ENCODE data around the gene RAPGEF1.
A peak's percentile ranks its signal among the peaks of the same experiment; 100 is the strongest.

RAPGEF1 gene

GRCh38 chr9:131704988-131705387 is 34.9 kb downstream of the RAPGEF1 start:
- Histone ChIP-seq H3K4me1 (ENCODE audit: insufficient read depth, insufficient read length) (peaks cover 6% of the 10 kb centered on the region), H3K36me3 (ENCODE audit: insufficient read depth, insufficient read length, low read length) (no peaks in the 10 kb centered on the region), H3K4me3 (ENCODE audit: insufficient read length, low read depth) (no peak overlapping the region), H3K9ac (ENCODE audit: insufficient read length, low read depth) (no peak overlapping the region), H3K27me3 (ENCODE audit: insufficient read depth, insufficient read length) (no peaks in the 10 kb centered on the region), H3K9me3 (ENCODE audit: insufficient read depth, low read length) (no peaks in the 10 kb centered on the region)
- TF ChIP-seq SUZ12 (IDR thresholded peaks at IDR 0.05; ENCODE audit: extremely low read depth, insufficient read depth, insufficient read length) (no peak), ZNF274 (IDR thresholded peaks at IDR 0.05; ENCODE audit: low read depth, low read length) (no peak), YY1 (IDR thresholded peaks at IDR 0.05; ENCODE audit: insufficient read depth, insufficient read length) (no peak)
- DNase-seq (ENCODE audit: low read depth, low spot score): no peak

GRCh38 chr9:131704141-131704983 is 35.5 kb downstream of the RAPGEF1 start:
- DNase-seq (ENCODE audit: low read depth, low spot score): no peak
- no peaks in the 10 kb centered on the region for H3K9me3 ChIP-seq (ENCODE audit: insufficient read depth, low read length)
- no peaks in the 10 kb centered on the region for H3K27me3 ChIP-seq (ENCODE audit: insufficient read depth, insufficient read length)
- peaks cover 6% of the 10 kb centered on the region for H3K4me1 ChIP-seq (ENCODE audit: insufficient read depth, insufficient read length)
- no peaks in the 10 kb centered on the region for H3K36me3 ChIP-seq (ENCODE audit: insufficient read depth, insufficient read length, low read length)
- TF ChIP-seq YY1 (IDR thresholded peaks at IDR 0.05; ENCODE audit: insufficient read depth, insufficient read length) (no peak), SUZ12 (IDR thresholded peaks at IDR 0.05; ENCODE audit: extremely low read depth, insufficient read depth, insufficient read length) (no peak), ZNF274 (IDR thresholded peaks at IDR 0.05; ENCODE audit: low read depth, low read length) (no peak)
- no peak overlapping the region for H3K4me3 ChIP-seq (ENCODE audit: insufficient read length, low read depth)
- no peak overlapping the region for H3K9ac ChIP-seq (ENCODE audit: insufficient read length, low read depth)

GRCh38 chr9:131703697-131704096 is 36.2 kb downstream of the RAPGEF1 start:
- TF ChIP-seq ZNF274 (IDR thresholded peaks at IDR 0.05; ENCODE audit: low read depth, low read length) (no peak), SUZ12 (IDR thresholded peaks at IDR 0.05; ENCODE audit: extremely low read depth, insufficient read depth, insufficient read length) (no peak), YY1 (IDR thresholded peaks at IDR 0.05; ENCODE audit: insufficient read depth, insufficient read length) (no peak)
- no peaks in the 10 kb centered on the region for H3K9me3 ChIP-seq (ENCODE audit: insufficient read depth, low read length)
- H3K9ac ChIP-seq (ENCODE audit: insufficient read length, low read depth): no peak overlapping the region
- DNase-seq (ENCODE audit: low read depth, low spot score): no peak
- no peaks in the 10 kb centered on the region for H3K36me3 ChIP-seq (ENCODE audit: insufficient read depth, insufficient read length, low read length)
- no peaks in the 10 kb centered on the region for H3K27me3 ChIP-seq (ENCODE audit: insufficient read depth, insufficient read length)
- peaks cover 6% of the 10 kb centered on the region for H3K4me1 ChIP-seq (ENCODE audit: insufficient read depth, insufficient read length)
- H3K4me3 ChIP-seq (ENCODE audit: insufficient read length, low read depth): no peak overlapping the region

GRCh38 chr9:131702911-131703310 is 37.0 kb downstream of the RAPGEF1 start:
- peaks cover 3% of the 10 kb centered on the region for H3K4me1 ChIP-seq (ENCODE audit: insufficient read depth, insufficient read length)
- no peak overlapping the region for H3K4me3 ChIP-seq (ENCODE audit: insufficient read length, low read depth)
- DNase-seq (ENCODE audit: low read depth, low spot score): no peak
- TF ChIP-seq ZNF274 (IDR thresholded peaks at IDR 0.05; ENCODE audit: low read depth, low read length) (no peak), YY1 (IDR thresholded peaks at IDR 0.05; ENCODE audit: insufficient read depth, insufficient read length) (no peak), SUZ12 (IDR thresholded peaks at IDR 0.05; ENCODE audit: extremely low read depth, insufficient read depth, insufficient read length) (no peak)
- no peaks in the 10 kb centered on the region for H3K36me3 ChIP-seq (ENCODE audit: insufficient read depth, insufficient read length, low read length)
- H3K9ac ChIP-seq (ENCODE audit: insufficient read length, low read depth): no peak overlapping the region
- H3K27me3 ChIP-seq (ENCODE audit: insufficient read depth, insufficient read length): no peaks in the 10 kb centered on the region
- H3K9me3 ChIP-seq (ENCODE audit: insufficient read depth, low read length): no peaks in the 10 kb centered on the region

GRCh38 chr9:131701789-131702337 is 38.0 kb downstream of the RAPGEF1 start:
- Histone ChIP-seq H3K9me3 (ENCODE audit: insufficient read depth, low read length) (no peaks in the 10 kb centered on the region), H3K4me1 (ENCODE audit: insufficient read depth, insufficient read length) (peaks cover 3% of the 10 kb centered on the region), H3K27me3 (ENCODE audit: insufficient read depth, insufficient read length) (no peaks in the 10 kb centered on the region), H3K36me3 (ENCODE audit: insufficient read depth, insufficient read length, low read length) (no peaks in the 10 kb centered on the region), H3K4me3 (ENCODE audit: insufficient read length, low read depth) (no peak overlapping the region), H3K9ac (ENCODE audit: insufficient read length, low read depth) (no peak overlapping the region)
- DNase-seq (ENCODE audit: low read depth, low spot score): peak; percentile 84
- no peak for TF ChIP-seq YY1 (IDR thresholded peaks at IDR 0.05; ENCODE audit: insufficient read depth, insufficient read length)
- no peak for TF ChIP-seq ZNF274 (IDR thresholded peaks at IDR 0.05; ENCODE audit: low read depth, low read length)
- TF ChIP-seq SUZ12 (IDR thresholded peaks at IDR 0.05; ENCODE audit: extremely low read depth, insufficient read depth, insufficient read length): no peak

- H3K4me1 ChIP-seq (ENCODE audit: insufficient read depth, insufficient read length): peaks cover 3% of the 10 kb centered on the region
- H3K27me3 ChIP-seq (ENCODE audit: insufficient read depth, insufficient read length): no peaks in the 10 kb centered on the region
- TF ChIP-seq SUZ12 (IDR thresholded peaks at IDR 0.05; ENCODE audit: extremely low read depth, insufficient read depth, insufficient read length) (no peak), YY1 (IDR thresholded peaks at IDR 0.05; ENCODE audit: insufficient read depth, insufficient read length) (no peak), ZNF274 (IDR thresholded peaks at IDR 0.05; ENCODE audit: low read depth, low read length) (no peak)
- no peaks in the 10 kb centered on the region for H3K36me3 ChIP-seq (ENCODE audit: insufficient read depth, insufficient read length, low read length)
- H3K9me3 ChIP-seq (ENCODE audit: insufficient read depth, low read length): no peaks in the 10 kb centered on the region
- no peak overlapping the region for H3K4me3 ChIP-seq (ENCODE audit: insufficient read length, low read depth)
- no peak for DNase-seq (ENCODE audit: low read depth, low spot score)
- H3K9ac ChIP-seq (ENCODE audit: insufficient read length, low read depth): no peak overlapping the region
These were observed 38.5 kb downstream of the RAPGEF1 start for GRCh38 chr9:131701436-131701781.

GRCh38 chr9:131700765-131701435 is 39.0 kb downstream of the RAPGEF1 start:
- Histone ChIP-seq H3K4me1 (ENCODE audit: insufficient read depth, insufficient read length) (peaks cover 4% of the 10 kb centered on the region), H3K9me3 (ENCODE audit: insufficient read depth, low read length) (no peaks in the 10 kb centered on the region), H3K4me3 (ENCODE audit: insufficient read length, low read depth) (no peak overlapping the region), H3K27me3 (ENCODE audit: insufficient read depth, insufficient read length) (no peaks in the 10 kb centered on the region), H3K36me3 (ENCODE audit: insufficient read depth, insufficient read length, low read length) (no peaks in the 10 kb centered on the region), H3K9ac (ENCODE audit: insufficient read length, low read depth) (no peak overlapping the region)
- no peak for DNase-seq (ENCODE audit: low read depth, low spot score)
- TF ChIP-seq ZNF274 (IDR thresholded peaks at IDR 0.05; ENCODE audit: low read depth, low read length) (no peak), YY1 (IDR thresholded peaks at IDR 0.05; ENCODE audit: insufficient read depth, insufficient read length) (no peak), SUZ12 (IDR thresholded peaks at IDR 0.05; ENCODE audit: extremely low read depth, insufficient read depth, insufficient read length) (no peak)

Measured in NT2/D1 (cell line).